Endothelial cell of umbilical vein (primary cell): Measurements from ENCODE around the gene PIK3R4. TPM values are rescaled to one million over a fixed set of nuclear protein-coding genes. Genes with fewer than 3 reads are reported as not detected.

Experiments
- BruUV-seq: library from RNA; stranded (reverse); fragments of 400-500 nt; replicated peaks from 2 replicates; lab custom pipeline; 2021; lab: Mats Ljungman, UMichigan
- CTCF ChIA-PET: fragments of 300-600, 350-600 bp; sonication (Branson Sonifier 250); formaldehyde crosslinking; loops from one replicate; lab custom pipeline; 2021; ENCODE audit warnings: antibody characterized with exemption, inconsistent platforms; lab: Charles Lee
- POLR2A ChIA-PET: fragments of 300-600, 350-600 bp; sonication (Branson Sonifier 250); formaldehyde crosslinking; loops from one replicate; lab custom pipeline; 2021; ENCODE audit warnings: antibody characterized with exemption, inconsistent platforms; lab: Charles Lee
- DNase-seq: peaks from one replicate; pipeline ENCODE4 v3.0.0-alpha.2; 2011; ENCODE audit warnings: low read depth, low spot score
- FAIRE-seq: peaks from 2 replicates; lab custom pipeline; 2011; peaks lifted over from hg19 to GRCh38; lab: Jason Lieb, UNC
- H2AFZ ChIP-seq: 2 replicates; pipeline ENCODE4 v1.6.0; 2012; ENCODE audit warnings: low read depth, low read length, control low read depth, inconsistent platforms
- H3K27ac ChIP-seq: 2 replicates; pipeline ENCODE4 v1.5.1; 2011; ENCODE audit warnings: low read depth, mild to moderate bottlenecking, control low read depth, low read length, moderate library complexity; ENCODE audit not compliant: insufficient read depth
- H3K27me3 ChIP-seq, 2 experiments: 2 replicates each; pipeline versions ENCODE4 v1.6.0 to v1.6.1; 2011; ENCODE audit warnings: low read length in 2 of 2, mixed read lengths in 1 of 2; ENCODE audit not compliant: control insufficient read depth in 2 of 2, insufficient read depth in 2 of 2
- H3K36me3 ChIP-seq, 2 experiments: 2 replicates in 1 of 2; 3 replicates in 1 of 2; pipeline ENCODE4 v1.5.1; 2011; ENCODE audit warnings: low read length in 2 of 2, mild to moderate bottlenecking in 1 of 2, moderate library complexity in 1 of 2; ENCODE audit not compliant: control insufficient read depth in 2 of 2, insufficient read depth in 2 of 2; ENCODE audit errors: extremely low read depth in 1 of 2
- H3K4me1 ChIP-seq: 3 replicates; pipeline ENCODE4 v1.5.1; 2011; ENCODE audit warnings: mild to moderate bottlenecking, low read length; ENCODE audit not compliant: control insufficient read depth, insufficient read depth; ENCODE audit errors: extremely low read depth
- H3K4me2 ChIP-seq: 2 replicates; pipeline ENCODE4 v1.6.1; 2011; ENCODE audit warnings: low read length, control low read depth, mixed read lengths; ENCODE audit not compliant: insufficient read depth
- H3K4me3 ChIP-seq, 3 experiments: fragments of 200-600 bp in 1 of 3; sonication (generic), shearing (Covaris generic) in 1 of 3; replicated peaks in 1 of 3; 2 replicates each; pipeline ENCODE4 v1.5.1; 2011 to 2016; ENCODE audit warnings: control low read depth in 3 of 3, low read length in 3 of 3, mild to moderate bottlenecking in 2 of 3, inconsistent platforms in 1 of 3, low read depth in 1 of 3, moderate library complexity in 1 of 3; ENCODE audit not compliant: insufficient read depth in 1 of 3
- H3K79me2 ChIP-seq: 2 replicates; pipeline ENCODE4 v1.6.0; 2012; ENCODE audit warnings: low read length, inconsistent platforms; ENCODE audit not compliant: control insufficient read depth, insufficient read depth
- H3K9ac ChIP-seq: replicated peaks from 2 replicates; pipeline ENCODE3; 2011; ENCODE audit warnings: low read length, control low read depth; ENCODE audit not compliant: insufficient read depth; ENCODE audit errors: extremely low read depth
- H3K9me1 ChIP-seq: replicated peaks from 3 replicates; pipeline ENCODE4 v1.6.0; 2011; ENCODE audit warnings: mild to moderate bottlenecking, low read length; ENCODE audit not compliant: control insufficient read depth, insufficient read depth; ENCODE audit errors: extremely low read depth
- H3K9me3 ChIP-seq: replicated peaks from 2 replicates; pipeline ENCODE4 v1.5.1; 2012; ENCODE audit warnings: low read length, inconsistent platforms; ENCODE audit not compliant: control insufficient read depth, insufficient read depth
- H4K20me1 ChIP-seq: replicated peaks from 2 replicates; pipeline ENCODE3; 2011; ENCODE audit warnings: mild to moderate bottlenecking, low read length; ENCODE audit not compliant: control insufficient read depth, insufficient read depth; ENCODE audit errors: extremely low read depth
- EZH2 ChIP-seq: IDR thresholded peaks from 2 replicates; pipeline ENCODE4 v1.6.1; 2012; ENCODE audit warnings: borderline replicate concordance, low read depth, mild to moderate bottlenecking, moderate library complexity, low read length, inconsistent platforms; ENCODE audit not compliant: severe bottlenecking
- FOS ChIP-seq: IDR thresholded peaks from 2 replicates; pipeline ENCODE4 v1.6.1; 2011; ENCODE audit warnings: mild to moderate bottlenecking, low read length, moderate library complexity, borderline replicate concordance; ENCODE audit not compliant: insufficient read depth
- GATA2 ChIP-seq: IDR thresholded peaks from 2 replicates; pipeline ENCODE4 v1.7.0; 2011; ENCODE audit warnings: low read depth, mild to moderate bottlenecking, moderate library complexity, mixed read lengths, low read length; ENCODE audit not compliant: insufficient read length, insufficient read depth
- JUN ChIP-seq: IDR thresholded peaks from 2 replicates; pipeline ENCODE4 v1.6.1; 2011; ENCODE audit warnings: borderline replicate concordance, low read depth; ENCODE audit not compliant: insufficient read length, insufficient read depth
- MYC ChIP-seq: IDR thresholded peaks from one replicate; pipeline ENCODE4 v1.6.1; 2011; ENCODE audit warnings: mild to moderate bottlenecking, low read depth, low read length
- POLR2A ChIP-seq: IDR thresholded peaks from 2 replicates; pipeline ENCODE4 v1.6.1; 2012; ENCODE audit warnings: low read depth, mild to moderate bottlenecking, control low read depth, low read length
- POLR2AphosphoS5 ChIP-seq: IDR thresholded peaks from 2 replicates; pipeline ENCODE4 v1.6.1; 2012; ENCODE audit warnings: low read depth, mild to moderate bottlenecking, control low read depth, low read length, moderate library complexity; ENCODE audit not compliant: insufficient read depth
- dilution Hi-C: fragments of 300-500 bp; cut with MboI; formaldehyde crosslinking; loops from one replicate; pipeline ENCODE4 v1.15.0; 2019; ENCODE audit warnings: low sequenced_read_pairs; ENCODE audit not compliant: extremely low pct_ligation_motif_present
- intact Hi-C: fragments of 100-400 bp; cut with micrococcal nuclease; formaldehyde crosslinking; loops from one replicate; pipeline ENCODE4 v1.10.0; 2022
- polyA plus RNA-seq, 4 experiments: library from polyadenylated mRNA; depleted of rRNA in 3 of 4; stranded (reverse) in 3 of 4; unstranded in 1 of 4; fragments of >200 nt; gene quantifications; 2 replicates each; pipeline versions ENCODE4 v1.2.1 to v1.2.3, GENCODE V29; 2011 to 2012; ENCODE audit warnings: missing spikeins in 1 of 4
- total RNA-seq: library from RNA; stranded (reverse); gene quantifications from 2 replicates; pipeline ENCODE4 v1.2.3, GENCODE V29; 2021
- TF ChIP-seq, protein P1 (sequence below), 2 donors: IDR thresholded peaks; 1 replicate in 1 of 2; 2 replicates in 1 of 2; pipeline ENCODE4 v1.5.1; 2011; ENCODE audit warnings: low read length in 2 of 2, mild to moderate bottlenecking in 2 of 2, moderate library complexity in 2 of 2, control low read depth in 1 of 2, inconsistent platforms in 1 of 2, low read depth in 1 of 2; ENCODE audit not compliant: insufficient read depth in 1 of 2; ENCODE audit errors: extremely low read depth in 1 of 2
- TF ChIP-seq, protein P2 (sequence below): IDR thresholded peaks from 2 replicates; pipeline ENCODE4 v1.6.1; 2011; ENCODE audit not compliant: insufficient read depth, insufficient read length

Gene PIK3R4
- total and polyA plus RNA-seq, 2 donors (not counting 3 experiments of a cell fraction or from before 2014, with no cell fraction given) = 23.0 to 43.1 TPM

DNA sequence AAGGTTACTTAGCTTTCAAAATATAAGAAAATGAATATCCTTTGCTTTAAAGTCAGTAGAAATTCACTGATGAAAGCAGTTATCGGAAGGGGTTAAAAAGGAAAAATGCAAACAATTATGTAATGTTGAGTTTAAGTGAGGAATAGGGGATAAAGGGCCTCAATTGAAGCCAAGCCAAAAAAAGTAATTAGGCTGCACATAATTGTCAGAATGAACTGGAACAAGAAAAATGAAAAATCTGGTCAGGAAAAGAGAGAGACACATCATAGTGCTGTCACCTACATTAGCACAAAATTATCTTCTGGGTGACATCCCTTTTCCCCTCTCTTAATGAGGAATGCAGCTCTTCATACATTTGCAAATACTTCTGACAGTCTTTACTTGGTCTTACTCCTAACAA lies 48.8 kb upstream of the PIK3R4 start:
- TF ChIP-seq EZH2 (no peak), GATA2 (no peak), MYC (no peak), FOS (no peak), POLR2A (no peak)
- TF ChIP-seq, protein P1, sequence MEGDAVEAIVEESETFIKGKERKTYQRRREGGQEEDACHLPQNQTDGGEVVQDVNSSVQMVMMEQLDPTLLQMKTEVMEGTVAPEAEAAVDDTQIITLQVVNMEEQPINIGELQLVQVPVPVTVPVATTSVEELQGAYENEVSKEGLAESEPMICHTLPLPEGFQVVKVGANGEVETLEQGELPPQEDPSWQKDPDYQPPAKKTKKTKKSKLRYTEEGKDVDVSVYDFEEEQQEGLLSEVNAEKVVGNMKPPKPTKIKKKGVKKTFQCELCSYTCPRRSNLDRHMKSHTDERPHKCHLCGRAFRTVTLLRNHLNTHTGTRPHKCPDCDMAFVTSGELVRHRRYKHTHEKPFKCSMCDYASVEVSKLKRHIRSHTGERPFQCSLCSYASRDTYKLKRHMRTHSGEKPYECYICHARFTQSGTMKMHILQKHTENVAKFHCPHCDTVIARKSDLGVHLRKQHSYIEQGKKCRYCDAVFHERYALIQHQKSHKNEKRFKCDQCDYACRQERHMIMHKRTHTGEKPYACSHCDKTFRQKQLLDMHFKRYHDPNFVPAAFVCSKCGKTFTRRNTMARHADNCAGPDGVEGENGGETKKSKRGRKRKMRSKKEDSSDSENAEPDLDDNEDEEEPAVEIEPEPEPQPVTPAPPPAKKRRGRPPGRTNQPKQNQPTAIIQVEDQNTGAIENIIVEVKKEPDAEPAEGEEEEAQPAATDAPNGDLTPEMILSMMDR (IDR thresholded peaks at IDR 0.05; ENCODE audit: extremely low read depth in 1 of 2, insufficient read depth in 1 of 2, low read depth in 1 of 2, low read length in 2 of 2) = no peak
- Histone ChIP-seq H3K4me1 (no peaks in the 10 kb centered on the region), H3K9me1 (no peaks in the 10 kb centered on the region), H2AFZ (no peak overlapping the region), H4K20me1 (no peaks in the 10 kb centered on the region), H3K4me2 (no peak overlapping the region), H3K27ac (no peak overlapping the region), H3K27me3 (peaks cover 2 to 6% of the 10 kb centered on the region in 2 experiments), H3K9ac (no peak overlapping the region), H3K4me3 (no peak overlapping the region), H3K9me3 (no peaks in the 10 kb centered on the region), H3K79me2 (no peaks in the 10 kb centered on the region), H3K36me3 (no peaks in the 10 kb centered on the region)
- ChIA-PET POLR2A (no interaction called here), CTCF (no interaction called here)
- intact Hi-C loops = no loop called here
- DNase-seq = no peak
- FAIRE-seq = no peak
- BruUV-seq = no TSS peak
- dilution Hi-C loops = no loop called here

DNA sequence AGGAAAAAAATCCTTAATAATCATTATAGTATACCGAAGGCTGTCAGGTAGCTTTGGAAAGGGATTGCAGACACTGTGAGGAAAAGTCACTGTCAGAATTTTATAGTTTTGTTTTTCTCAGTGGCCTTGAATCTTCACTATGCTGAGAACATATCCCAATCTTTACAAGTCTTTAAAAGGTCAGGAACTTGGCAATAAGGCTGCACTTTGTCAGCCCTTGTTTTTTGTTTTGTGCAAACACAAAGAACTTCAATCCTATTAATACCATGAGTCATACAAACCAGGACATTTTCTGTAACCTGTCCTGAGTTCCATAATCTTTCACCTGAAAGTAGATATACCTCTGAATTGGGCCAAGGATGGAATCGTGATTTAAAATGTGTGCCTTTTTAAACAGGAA lies 45.6 kb upstream of the PIK3R4 start:
- no peak overlapping the region for H3K4me3 ChIP-seq
- no peaks in the 10 kb centered on the region for H3K4me1 ChIP-seq
- no peaks in the 10 kb centered on the region for H3K9me1 ChIP-seq
- FAIRE-seq (no peak), DNase-seq (no peak)
- no peaks in the 10 kb centered on the region for H3K9me3 ChIP-seq
- H3K9ac ChIP-seq = no peak overlapping the region
- intact Hi-C loops (no loop called here), dilution Hi-C loops (no loop called here)
- peaks cover 2 to 15% of the 10 kb centered on the region in 2 experiments for H3K27me3 ChIP-seq
- no peak overlapping the region for H3K27ac ChIP-seq
- no peak overlapping the region for H3K4me2 ChIP-seq
- POLR2A ChIA-PET = no interaction called here
- H3K79me2 ChIP-seq = no peaks in the 10 kb centered on the region
- CTCF ChIA-PET = interaction anchor here (0.7 to 1.1 kb wide), 3 partner anchors 9 to 108 kb away, joined by 3 to 4 read pairs (median 3); no protein-coding TSS in a partner anchor
- H2AFZ ChIP-seq = no peak overlapping the region
- no TSS peak for BruUV-seq
- no peaks in the 10 kb centered on the region for H4K20me1 ChIP-seq
- TF ChIP-seq, protein P2, sequence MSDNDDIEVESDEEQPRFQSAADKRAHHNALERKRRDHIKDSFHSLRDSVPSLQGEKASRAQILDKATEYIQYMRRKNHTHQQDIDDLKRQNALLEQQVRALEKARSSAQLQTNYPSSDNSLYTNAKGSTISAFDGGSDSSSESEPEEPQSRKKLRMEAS = no peak
- TF ChIP-seq POLR2AphosphoS5 = no peak
- no peak for TF ChIP-seq GATA2
- no peak for TF ChIP-seq FOS
- TF ChIP-seq JUN = no peak
- TF ChIP-seq EZH2 = no peak
- TF ChIP-seq POLR2A = no peak
- no peak for TF ChIP-seq MYC
- TF ChIP-seq, protein P1 (IDR thresholded peaks at IDR 0.05; ENCODE audit: extremely low read depth in 1 of 2, insufficient read depth in 1 of 2, low read depth in 1 of 2, low read length in 2 of 2) = no peak
- H3K36me3 ChIP-seq = no peaks in the 10 kb centered on the region
